NCI-H446 treated with DMSO at 0.1 percent for 48 hours (cell line): Measurements from ENCODE around the gene PLAAT2.

ENCODE experiments used
- DNase-seq: peaks from one replicate; lab custom pipeline; 2025; lab: John Stamatoyannopoulos, UW

Gene PLAAT2

DNA sequence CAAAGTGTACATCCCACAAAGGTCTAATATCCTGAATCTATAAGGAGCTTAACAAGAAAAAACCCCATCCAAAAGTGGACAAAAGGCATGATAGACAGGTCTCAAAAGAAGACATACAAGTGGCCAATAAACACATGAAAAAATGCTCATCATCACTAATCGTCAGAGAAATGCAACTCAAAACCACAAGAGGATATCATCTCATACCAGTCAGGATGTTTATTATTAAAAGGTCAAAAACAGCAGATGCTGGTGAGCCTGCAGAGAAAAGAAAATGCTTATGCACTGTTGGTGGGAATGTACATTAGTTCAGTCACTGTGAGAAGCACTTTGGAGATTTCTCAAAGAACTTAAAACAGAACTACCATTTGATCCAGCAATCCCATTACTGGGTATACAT is 44.6 kb downstream of the PLAAT2 start:
- DNase-seq = no peak

DNA sequence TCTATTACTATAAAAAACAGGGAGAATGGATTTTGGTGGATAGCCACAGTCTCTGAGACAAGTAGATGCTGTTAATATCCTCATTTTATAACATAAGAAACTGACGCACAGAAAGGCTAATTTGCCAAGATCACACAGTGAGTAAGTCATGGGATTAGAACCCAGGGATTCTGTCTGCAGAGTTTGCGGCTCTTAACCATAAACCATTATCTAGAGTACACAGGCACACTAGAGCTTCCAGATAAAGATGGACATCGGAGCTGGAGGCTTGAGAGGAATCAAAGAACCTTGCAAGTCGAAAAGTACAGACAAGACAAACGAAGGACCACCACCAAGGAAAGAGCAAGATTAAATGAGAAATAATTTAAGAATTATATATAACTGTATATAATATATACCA is 46.0 kb downstream of the PLAAT2 start:
- DNase-seq = no peak

DNA sequence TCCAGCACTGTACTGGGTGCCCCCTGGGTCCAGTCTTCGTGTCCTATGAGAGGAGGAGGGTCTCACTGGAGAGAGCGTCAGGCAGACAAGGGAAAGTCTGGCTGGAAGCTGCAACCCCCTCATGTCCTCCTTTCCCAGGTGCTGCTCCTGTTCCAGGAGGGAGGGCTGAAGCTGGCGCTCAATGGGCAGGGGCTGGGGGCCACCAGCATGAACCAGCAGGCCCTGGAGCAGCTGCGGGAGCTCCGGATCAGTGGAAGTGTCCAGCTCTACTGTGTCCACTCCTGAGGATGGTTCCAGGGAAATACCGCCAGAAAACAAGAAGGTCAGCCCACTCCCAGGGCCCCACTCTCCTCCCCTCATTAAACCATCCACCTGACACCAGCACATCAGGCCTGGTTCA is 47.1 kb downstream of the PLAAT2 start:
- DNase-seq = no peak

DNA sequence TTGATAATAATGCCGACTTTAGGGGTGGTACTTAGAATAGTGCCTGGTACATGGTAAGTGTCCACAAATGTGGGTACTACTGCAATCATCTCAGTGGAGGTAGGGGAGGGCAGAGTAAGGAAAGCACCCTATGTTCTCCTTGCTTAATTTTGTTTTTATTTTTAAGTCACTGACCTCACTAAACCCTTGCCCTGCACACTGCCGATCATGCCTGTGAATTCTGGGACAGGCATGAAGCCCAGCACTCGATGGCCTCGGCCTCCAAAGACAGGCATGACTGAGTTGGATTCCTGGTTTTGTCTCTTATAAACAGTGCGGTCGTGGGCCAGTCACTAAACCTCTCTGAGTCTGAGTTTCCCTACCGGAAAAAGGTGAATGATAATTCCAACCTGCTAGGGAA is 50.4 kb downstream of the PLAAT2 start:
- no peak for DNase-seq

DNA sequence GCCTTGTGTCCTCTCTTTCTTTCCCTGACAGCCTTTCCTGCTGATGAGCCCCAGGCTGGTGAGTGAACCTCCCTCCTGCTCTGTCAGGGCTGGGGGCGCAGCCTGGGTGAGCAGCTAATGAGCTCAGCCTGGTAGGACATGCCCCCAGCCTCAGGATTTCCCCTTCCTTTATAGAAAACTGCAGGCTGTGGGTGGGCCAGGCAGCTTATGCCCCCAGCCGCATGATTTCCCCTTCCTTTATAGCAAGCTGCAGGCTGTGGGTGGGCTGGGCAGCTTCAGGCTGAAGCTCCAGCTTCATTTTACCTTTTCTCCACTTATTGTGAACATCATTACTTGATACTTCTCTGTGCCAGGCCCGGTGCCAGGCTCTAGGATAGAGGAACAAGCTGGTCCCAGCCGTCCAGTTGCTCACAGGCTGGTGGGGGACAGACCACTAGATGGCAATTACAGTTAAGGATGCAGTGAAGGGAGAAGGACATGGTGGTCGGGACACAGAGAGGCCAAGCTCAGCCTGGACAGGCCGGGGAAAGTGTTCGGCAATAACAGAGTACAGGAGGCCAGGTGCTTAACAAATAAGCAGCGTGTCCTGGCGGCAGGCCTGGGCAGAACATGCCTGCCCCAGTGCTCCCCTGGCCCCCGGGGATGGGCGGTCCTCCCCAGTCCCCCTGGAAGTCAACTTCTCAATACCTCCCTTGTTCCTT is 52.0 kb downstream of the PLAAT2 start:
- DNase-seq = no peak

DNA sequence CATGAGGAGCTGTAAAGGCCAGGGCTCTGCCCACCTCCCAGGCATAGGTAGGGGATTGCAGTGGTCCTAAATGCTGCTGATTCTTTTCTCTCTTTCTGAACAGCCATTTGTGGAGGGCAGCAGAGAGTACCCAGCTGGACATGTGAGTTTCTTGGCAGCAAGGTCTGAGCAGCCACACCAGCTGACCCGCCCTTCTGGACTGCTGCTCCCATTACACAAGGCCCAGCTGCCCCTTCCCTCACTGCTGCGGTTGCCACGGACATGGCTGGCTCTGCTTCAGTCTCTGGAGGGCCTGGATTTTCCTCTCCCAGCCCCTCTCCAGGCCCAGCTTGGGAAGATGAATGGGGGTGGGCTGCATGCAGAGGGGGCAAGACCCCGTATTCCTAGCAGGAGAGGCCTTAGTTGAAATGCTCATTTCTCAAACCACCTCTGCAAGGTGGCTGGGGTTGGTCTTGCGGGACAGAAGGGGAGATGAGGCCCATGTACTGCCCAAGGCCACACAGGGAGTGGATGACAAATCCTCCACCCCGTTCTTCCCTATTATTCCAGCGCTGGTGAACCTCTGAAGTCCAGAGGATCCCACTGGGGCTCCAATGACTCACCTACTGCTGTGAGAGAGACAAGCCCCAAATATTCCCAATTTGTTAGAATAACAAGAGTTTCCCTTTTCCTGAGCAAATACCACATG is 52.7 kb downstream of the PLAAT2 start:
- no peak for DNase-seq

DNA sequence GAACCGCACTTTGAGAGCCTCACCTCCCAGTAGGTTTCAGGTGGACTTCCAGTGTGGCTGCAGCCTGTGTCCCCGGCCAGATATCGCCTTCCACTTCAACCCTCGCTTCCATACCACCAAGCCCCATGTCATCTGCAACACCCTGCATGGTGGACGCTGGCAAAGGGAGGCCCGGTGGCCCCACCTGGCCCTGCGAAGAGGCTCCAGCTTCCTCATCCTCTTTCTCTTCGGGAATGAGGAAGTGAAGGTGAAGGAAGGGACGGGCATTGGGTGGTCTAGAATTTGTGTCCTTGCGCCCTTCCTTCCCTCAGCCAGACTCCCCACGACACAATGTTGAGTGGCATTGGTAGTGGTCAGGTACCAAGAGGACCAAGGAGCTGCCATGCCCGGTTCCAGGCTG is 54.4 kb downstream of the PLAAT2 start:
- DNase-seq = no peak

DNA sequence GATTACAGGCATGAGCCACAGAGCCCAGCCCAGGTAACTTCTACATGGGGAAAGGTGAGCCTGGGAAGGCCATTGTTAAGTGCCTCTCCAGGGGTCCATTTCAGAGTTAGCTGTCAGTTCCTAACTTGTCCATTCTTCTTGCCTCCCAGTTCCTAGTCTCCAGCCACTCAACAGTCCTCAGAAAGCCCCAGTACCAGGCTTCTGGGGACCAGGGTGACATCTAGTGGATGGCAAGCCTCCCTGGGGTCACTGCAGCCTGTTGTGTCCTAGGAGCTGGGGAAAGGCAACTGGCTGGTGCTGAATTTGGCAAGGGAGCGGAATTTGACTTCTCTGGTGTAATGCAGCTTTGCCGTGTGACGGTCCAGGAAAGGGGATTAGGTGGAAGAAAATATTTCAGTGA is 55.2 kb downstream of the PLAAT2 start:
- no peak for DNase-seq

DNA sequence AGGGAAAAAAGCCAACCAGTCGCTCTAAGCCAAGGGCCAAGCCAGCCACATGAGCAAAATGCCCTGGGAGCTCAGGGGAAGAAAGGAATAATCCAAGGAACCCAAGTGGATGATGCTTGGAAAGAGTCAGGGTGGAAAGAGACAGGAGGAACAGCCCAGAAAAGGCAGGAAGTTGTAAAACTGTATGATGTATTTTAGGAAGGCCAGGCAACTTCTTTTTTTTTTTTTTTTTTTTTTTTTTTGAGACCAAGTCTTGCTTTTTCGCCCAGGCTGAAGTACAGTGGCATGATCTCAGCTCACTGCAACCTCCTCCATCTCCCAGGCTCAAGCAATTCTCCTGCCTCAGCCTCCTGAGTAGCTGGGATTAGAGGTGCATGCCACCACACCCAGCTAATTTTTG is 55.7 kb downstream of the PLAAT2 start:
- no peak for DNase-seq

DNA sequence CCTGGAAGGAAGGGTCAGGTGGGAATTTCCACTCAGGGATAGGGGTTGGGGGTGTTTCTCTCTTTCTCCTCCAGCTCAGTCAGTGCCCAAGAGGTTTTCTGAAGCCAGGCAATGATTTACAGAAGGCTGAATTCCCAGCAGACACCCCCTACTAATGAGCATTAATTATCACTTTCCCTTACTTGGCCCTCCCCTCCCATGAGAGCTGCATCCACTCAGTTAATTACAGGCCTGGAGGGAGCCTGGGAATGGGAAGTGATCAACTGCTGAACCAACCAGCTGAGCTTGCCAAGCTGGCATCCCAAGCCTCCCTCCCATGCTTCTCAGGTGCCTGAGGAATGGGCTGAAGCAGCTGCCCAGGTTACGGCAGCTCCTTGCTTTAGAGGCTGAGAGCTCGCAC is 56.3 kb downstream of the PLAAT2 start:
- DNase-seq = no peak

DNA sequence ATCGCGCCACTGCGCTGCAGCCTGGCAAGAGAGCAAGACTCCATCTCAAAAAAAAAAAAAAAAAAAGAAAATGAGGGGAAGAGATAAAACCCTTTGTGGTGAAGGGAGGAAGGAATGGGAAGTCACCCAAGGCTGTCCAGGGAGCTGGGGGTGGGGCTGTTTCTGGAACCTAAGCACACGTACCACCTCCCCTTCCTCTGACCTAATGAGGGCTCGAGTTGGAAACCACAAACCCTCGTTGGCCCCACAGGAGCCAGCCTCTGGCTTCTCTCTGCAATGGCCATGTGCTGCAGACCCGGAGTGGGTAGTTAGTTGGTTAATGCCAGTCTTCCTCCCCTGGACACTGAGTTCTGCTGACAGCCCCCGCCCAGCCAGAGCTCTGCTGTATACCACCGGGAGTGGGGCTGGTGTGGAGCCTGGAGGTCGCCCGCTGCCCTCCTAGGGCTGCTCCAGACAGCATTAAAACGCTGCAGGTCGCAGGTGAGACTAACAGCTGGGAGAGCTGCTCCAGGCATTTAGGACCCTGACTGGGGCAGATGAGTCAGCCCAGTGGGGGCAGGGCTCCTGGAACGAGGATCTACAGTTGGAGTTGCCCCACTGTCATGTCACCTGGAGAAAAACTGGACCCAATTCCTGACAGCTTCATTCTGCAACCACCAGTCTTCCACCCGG is 57.2 kb downstream of the PLAAT2 start, which contains the start of gene LGALS12:
Gene LGALS12 (plus strand): TSS at position 228 of the 672 bp plus-strand sequence. CDS start 375 bp downstream, at position 603.
- DNase-seq = no peak

DNA sequence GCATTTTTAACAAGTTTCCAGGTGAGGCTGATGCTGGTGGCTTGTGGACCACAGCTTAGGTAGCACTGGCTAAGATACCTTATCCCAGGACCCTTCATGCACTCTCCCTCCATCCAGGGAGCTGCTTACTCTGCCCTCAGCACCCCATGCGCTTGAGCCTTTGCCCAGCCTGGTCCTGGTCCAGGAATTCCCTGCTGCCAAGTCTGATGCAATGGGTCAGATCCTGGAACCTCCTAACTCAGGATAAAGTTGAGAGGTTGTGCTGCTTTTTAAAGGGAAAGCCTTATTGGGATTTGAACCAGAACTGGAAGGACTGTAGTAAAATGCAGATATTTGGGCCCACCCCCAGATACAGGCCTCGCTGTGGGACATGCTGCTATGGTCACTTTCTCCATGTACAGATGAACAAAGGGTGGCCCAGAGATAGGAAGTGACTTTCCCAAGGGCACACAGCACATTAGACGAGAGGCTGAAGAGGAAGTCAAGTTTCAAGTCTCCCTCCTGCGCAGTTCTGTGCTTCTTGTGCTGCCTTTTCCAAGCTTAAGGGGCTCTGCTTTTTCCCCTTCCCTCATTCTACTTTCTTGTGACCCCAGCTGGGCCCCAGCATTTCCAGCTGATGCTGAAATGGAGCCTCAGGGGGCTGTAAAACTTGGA is 58.1 kb downstream of the PLAAT2 start:
- DNase-seq = no peak

DNA sequence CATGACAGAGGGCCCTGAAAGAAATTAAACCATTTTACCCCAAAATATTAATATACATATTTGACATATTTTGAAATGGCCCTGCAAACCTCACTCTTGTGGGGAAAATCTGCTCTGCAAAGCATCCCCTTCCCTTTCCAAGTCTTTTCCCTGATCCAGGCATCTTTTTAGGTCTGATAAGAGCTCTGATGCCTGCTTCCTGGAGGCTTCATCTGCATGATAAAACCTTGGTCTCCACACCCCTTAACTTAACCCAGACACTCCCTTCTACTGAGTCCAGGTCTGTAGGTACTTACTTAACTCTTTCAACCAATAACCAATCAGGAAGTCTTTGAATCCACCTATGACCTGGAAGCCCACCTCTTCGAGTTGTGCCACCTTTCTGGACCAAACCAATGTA is 59.1 kb downstream of the PLAAT2 start:
- DNase-seq = no peak

DNA sequence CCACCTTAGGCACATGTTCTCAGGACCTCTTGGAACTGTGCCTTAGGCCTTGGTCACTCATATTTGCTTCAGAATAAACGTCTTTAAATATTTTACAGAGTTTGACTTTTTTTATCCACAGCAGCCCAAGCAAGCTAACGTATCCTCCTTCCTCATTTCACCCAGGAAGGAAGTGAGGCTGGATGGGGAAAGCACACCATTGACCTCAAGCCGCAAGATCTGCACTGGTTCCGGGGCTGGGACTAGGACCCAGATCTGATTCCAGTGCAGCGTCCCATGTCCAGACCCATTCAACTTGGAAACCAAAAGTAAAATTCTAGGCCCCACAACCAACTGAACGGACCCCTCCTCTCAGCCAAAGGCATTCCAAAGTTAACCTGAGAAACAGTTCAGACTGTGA is 59.7 kb downstream of the PLAAT2 start:
- DNase-seq = no peak
